Measurements from ENCODE around the gene TAOK1.

Gene TAOK1

DNA sequence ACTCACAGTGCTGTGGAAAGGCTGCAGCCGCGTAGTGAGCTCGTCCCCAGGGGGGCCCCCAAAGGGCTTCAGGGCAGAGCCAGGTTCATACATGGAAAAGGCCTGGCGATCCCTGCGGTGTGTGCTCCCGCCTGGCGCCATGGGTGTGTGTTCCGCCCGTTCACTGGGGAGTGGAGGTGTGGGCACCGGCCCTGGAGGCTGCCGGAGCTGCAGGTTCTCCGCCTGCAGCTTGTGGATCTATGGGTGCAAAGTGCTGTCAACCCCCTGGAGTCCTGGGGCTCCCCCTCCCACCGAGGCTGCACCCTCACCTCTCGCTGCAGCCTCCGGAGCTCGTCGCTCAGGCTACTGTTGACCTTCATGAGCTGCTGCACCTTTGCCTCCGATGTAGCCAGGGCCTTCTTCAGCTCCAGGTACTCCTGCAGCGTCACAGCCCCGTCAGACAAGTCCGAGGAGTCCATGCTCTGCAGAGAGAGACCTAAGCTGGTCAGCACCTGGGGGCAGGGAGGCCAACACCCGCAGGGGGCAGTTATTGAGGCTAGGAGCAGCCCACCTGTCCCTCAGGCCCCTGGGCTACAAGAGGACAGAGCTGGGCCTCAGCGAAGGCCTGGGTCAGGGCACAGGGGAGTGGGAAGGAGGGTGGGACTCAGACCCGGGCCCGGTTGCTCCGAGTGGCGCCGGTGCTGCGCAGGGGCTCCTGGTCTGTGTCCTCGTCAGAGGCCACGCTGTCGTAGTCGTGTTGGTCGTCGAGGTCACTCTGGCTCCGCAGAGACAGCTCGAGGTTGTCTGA is 186.2 kb downstream of the TAOK1 start:
- no peak overlapping the region for H3K4me3 ChIP-seq (ENCODE audit: low read depth, low read length)
- TF ChIP-seq, protein P1, sequence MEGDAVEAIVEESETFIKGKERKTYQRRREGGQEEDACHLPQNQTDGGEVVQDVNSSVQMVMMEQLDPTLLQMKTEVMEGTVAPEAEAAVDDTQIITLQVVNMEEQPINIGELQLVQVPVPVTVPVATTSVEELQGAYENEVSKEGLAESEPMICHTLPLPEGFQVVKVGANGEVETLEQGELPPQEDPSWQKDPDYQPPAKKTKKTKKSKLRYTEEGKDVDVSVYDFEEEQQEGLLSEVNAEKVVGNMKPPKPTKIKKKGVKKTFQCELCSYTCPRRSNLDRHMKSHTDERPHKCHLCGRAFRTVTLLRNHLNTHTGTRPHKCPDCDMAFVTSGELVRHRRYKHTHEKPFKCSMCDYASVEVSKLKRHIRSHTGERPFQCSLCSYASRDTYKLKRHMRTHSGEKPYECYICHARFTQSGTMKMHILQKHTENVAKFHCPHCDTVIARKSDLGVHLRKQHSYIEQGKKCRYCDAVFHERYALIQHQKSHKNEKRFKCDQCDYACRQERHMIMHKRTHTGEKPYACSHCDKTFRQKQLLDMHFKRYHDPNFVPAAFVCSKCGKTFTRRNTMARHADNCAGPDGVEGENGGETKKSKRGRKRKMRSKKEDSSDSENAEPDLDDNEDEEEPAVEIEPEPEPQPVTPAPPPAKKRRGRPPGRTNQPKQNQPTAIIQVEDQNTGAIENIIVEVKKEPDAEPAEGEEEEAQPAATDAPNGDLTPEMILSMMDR (IDR thresholded peaks at IDR 0.05; ENCODE audit: low read depth, low read length), result no peak

- no peak overlapping the region for H3K4me3 ChIP-seq (ENCODE audit: low read depth, low read length)
- TF ChIP-seq, protein P1 (IDR thresholded peaks at IDR 0.05; ENCODE audit: low read depth, low read length), result no peak
Measured at GRCh38 chr17:29577001-29577370, 186.8 kb downstream of the TAOK1 start.

DNA sequence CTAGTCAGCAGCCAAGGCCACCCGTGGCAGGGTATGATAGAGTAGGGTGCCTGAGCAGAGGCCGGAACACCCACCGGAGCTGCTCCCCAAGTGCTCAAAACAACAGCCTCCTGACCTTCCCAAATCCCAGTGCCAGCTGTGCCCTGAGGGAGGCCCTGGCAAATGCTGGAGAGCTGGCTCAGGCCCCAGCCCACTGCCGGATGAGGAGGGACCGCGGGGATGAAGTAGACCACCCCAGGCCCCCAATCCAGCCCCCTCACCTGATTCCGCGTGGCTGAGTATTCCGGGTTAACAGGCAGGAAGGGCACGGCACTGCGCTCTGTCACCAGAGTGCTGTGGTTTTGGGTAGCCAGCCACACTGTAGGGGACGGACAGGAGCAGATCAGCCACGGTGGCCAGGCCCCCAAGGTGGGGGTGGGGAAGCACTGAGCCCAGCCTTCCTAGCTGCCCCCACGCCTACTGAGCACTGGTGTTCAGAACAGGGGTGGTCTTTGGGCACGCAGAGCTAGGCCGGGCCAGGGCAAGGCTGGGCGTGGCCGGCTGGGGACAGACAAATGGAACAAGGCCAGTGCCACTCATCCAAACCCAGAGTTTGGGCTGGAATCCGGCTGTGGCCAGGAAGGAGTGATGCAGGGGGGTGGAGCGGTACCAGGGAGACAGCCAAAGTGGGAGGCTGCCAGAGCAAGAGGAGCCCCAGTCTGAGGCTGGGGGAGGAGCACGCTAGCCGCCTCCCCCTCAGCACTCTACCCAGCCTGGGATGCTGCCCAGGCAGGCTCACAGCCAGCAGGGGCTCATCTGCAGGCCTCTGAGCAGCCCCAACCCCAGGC is 187.4 kb downstream of the TAOK1 start:
- TF ChIP-seq, protein P1 (IDR thresholded peaks at IDR 0.05; ENCODE audit: low read depth, low read length), result no peak
- H3K4me3 ChIP-seq (ENCODE audit: low read depth, low read length), result no peak overlapping the region

- TF ChIP-seq, protein P1 (IDR thresholded peaks at IDR 0.05; ENCODE audit: low read depth, low read length), result no peak
- no peak overlapping the region for H3K4me3 ChIP-seq (ENCODE audit: low read depth, low read length)
Measured at GRCh38 chr17:29578626-29579485, 188.7 kb downstream of the TAOK1 start.

DNA sequence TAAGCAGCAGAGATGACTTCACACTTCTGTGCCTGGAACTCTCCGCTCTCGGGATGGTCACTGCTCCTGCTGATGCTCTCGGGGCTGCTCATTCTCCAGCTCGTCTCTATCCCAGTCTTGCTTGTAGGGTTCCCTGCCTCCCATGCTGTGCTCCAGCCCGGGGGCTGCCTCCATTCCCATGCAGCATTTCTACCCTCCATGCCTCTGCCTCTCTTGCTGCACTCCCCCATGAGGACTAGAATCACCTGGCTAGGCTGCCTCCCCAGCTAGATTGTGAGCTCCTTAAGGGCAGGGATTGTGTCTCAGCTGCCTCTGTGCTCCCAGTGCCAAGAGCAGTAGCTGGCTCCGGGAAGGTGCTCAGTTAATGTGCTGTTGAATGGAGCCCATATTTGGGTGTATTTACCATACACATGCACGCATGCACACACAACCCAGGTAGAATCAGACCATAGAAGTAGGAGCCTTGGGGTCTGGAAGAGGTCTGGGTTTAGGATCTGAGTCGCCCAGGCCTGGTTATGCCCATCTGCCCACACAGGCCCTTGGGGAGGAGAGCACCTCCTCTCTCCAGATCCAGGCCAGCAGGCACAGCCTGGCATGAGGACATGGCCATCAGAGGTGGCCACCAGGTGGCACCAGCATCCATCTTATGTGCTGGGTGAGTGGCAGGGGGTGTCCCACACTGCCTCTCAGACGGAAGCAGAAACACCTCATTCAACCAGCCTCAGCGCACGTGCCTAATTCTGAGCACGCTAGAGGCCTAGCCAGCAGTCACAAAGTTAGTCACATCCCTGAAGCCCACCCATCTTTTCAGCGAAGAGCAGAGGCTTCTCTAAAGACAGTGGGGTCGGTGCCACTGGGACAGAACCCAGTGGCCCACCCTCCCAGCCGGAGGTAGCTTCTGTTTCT is 190.0 kb downstream of the TAOK1 start:
- TF ChIP-seq, protein P1 (IDR thresholded peaks at IDR 0.05; ENCODE audit: low read depth, low read length), result peak; percentile 76
- no peak overlapping the region for H3K4me3 ChIP-seq (ENCODE audit: low read depth, low read length)

DNA sequence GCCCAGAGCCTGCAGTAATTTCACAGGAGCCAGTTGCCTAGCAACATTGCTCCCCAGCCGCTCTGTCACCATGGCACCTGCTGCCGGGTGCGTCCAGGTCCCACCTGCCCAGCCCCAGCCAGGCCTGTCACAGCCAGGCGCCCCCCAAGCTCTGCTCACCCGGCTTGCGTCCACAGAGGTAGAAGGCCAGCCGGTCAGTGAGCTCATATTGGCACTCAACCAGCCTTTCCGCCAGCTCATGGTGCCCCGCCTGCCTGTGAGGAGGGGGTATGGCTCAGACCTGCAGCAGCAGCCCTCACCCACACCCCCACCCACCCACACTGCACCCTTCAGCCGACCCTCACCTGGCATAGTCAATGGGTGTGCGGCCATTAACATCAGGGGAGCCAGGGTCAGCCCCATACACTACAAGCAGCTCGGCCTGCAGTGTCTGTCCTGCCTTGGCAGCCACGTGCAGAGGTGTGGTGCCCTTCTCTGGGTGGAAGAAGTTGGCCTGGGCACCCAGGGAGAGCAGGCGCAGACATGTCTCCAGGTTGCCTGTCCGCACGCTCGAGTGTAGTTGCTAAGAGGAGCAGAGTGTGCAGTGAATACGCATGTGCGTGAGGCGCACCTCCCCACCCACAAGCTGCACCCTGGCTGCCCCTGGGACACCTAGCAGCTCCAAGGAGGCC is 191.6 kb downstream of the TAOK1 start:
- no peak overlapping the region for H3K4me3 ChIP-seq (ENCODE audit: low read depth, low read length)
- TF ChIP-seq, protein P1 (IDR thresholded peaks at IDR 0.05; ENCODE audit: low read depth, low read length), result no peak
